ENCODE measurements around the gene SPECC1.
"Not testable (repeated sequence)": the region's sequence is repeated elsewhere in the genome, so short reads cannot be mapped to it uniquely, and the experiment has no call there.

The SPECC1 gene

GRCh38 chr17:20096430-20096829 is 87.3 kb downstream of the SPECC1 start:
- DNase-seq (ENCODE audit: extremely low spot score): no peak
- ChIA-PET POLR2A (interaction anchor here (1.5 to 1.7 kb wide), 2 partner anchors 87 to 103 kb away, joined by 4 to 8 read pairs; partner anchors contain the start of gene SPECC1), CTCF (interaction anchor here (0.7 to 1.6 kb wide), 2 partner anchors 104 to 119 kb away, joined by 3 to 15 read pairs; no protein-coding TSS in a partner anchor)
- TF ChIP-seq FOXM1 (IDR thresholded peaks at IDR 0.05; ENCODE audit: borderline replicate concordance) (no peak), ARNT (IDR thresholded peaks at IDR 0.05) (no peak)

GRCh38 chr17:20097330-20097729 is 88.2 kb downstream of the SPECC1 start:
- ChIA-PET CTCF (interaction anchor here (1.2 kb wide), 1 partner anchor 89 kb away, joined by 5 read pairs; the partner anchor contains the start of gene SPECC1), POLR2A (interaction anchor here (1.5 kb wide), 1 partner anchor 88 kb away, joined by 4 read pairs; the partner anchor contains the start of gene SPECC1)
- DNase-seq (ENCODE audit: extremely low spot score): no peak
- TF ChIP-seq ELF4 (IDR thresholded peaks at IDR 0.05): no peak
- no peak for TF ChIP-seq BHLHE40 (IDR thresholded peaks at IDR 0.05; ENCODE audit: borderline replicate concordance)
- no peak for TF ChIP-seq CTBP1 (IDR thresholded peaks at IDR 0.05; ENCODE audit: borderline replicate concordance)
- no peak for TF ChIP-seq SUZ12 (IDR thresholded peaks at IDR 0.05)
- no peak for TF ChIP-seq FOXM1 (IDR thresholded peaks at IDR 0.05; ENCODE audit: borderline replicate concordance)
- TF ChIP-seq PKNOX1 (IDR thresholded peaks at IDR 0.05): no peak
- TF ChIP-seq FOXK2 (IDR thresholded peaks at IDR 0.05): no peak

GRCh38 chr17:20098314-20098713 is 89.2 kb downstream of the SPECC1 start:
- ChIA-PET CTCF (interaction anchor here (0.6 to 1.3 kb wide), 2 partner anchors 90 to 106 kb away, joined by 3 read pairs; no protein-coding TSS in a partner anchor), POLR2A (no interaction called here)
- TF ChIP-seq HDGF (IDR thresholded peaks at IDR 0.05; ENCODE audit: borderline replicate concordance) (no peak), ARNT (IDR thresholded peaks at IDR 0.05) (no peak), FOXA1 (IDR thresholded peaks at IDR 0.05) (no peak), LEF1 (IDR thresholded peaks at IDR 0.05; ENCODE audit: borderline replicate concordance) (no peak), SUZ12 (IDR thresholded peaks at IDR 0.05) (no peak), ZNF384 (IDR thresholded peaks at IDR 0.05) (no peak), L3MBTL2 (conservative IDR thresholded peaks at IDR 0.05) (no peak), BHLHE40 (IDR thresholded peaks at IDR 0.05; ENCODE audit: borderline replicate concordance) (no peak), FOXM1 (IDR thresholded peaks at IDR 0.05; ENCODE audit: borderline replicate concordance) (no peak), SP1 (IDR thresholded peaks at IDR 0.05) (no peak), CTBP1 (IDR thresholded peaks at IDR 0.05; ENCODE audit: borderline replicate concordance) (no peak)
- no peak for DNase-seq (ENCODE audit: extremely low spot score)

- CTCF ChIA-PET: interaction anchor here (0.5 kb wide), 1 partner anchor 10 kb away, joined by 3 read pairs; no protein-coding TSS in a partner anchor
- DNase-seq (ENCODE audit: extremely low spot score); POLR2A ChIA-PET: not testable (repeated sequence)
These were observed 91.6 kb downstream of the SPECC1 start for GRCh38 chr17:20100806-20101205.

GRCh38 chr17:20103454-20104446 is 94.6 kb downstream of the SPECC1 start:
- no peak for DNase-seq (ENCODE audit: extremely low spot score)
- POLR2A ChIA-PET: interaction anchor here (1.2 kb wide), 1 partner anchor 9 kb away, joined by 4 read pairs; no protein-coding TSS in a partner anchor
- CTCF ChIA-PET: interaction anchor here (1.2 to 1.3 kb wide), 2 partner anchors 9 to 18 kb away, joined by 3 to 5 read pairs; no protein-coding TSS in a partner anchor
- no peak for TF ChIP-seq FOXK2 (IDR thresholded peaks at IDR 0.05)
- no peak for TF ChIP-seq FOXA1 (IDR thresholded peaks at IDR 0.05)
- TF ChIP-seq NFRKB (IDR thresholded peaks at IDR 0.05): no peak

- ChIA-PET CTCF (no interaction called here), POLR2A (no interaction called here)
- no peak for DNase-seq (ENCODE audit: extremely low spot score)
- TF ChIP-seq L3MBTL2 (conservative IDR thresholded peaks at IDR 0.05) (no peak), SUZ12 (IDR thresholded peaks at IDR 0.05) (no peak), PKNOX1 (IDR thresholded peaks at IDR 0.05) (no peak), ELF4 (IDR thresholded peaks at IDR 0.05) (no peak), BHLHE40 (IDR thresholded peaks at IDR 0.05; ENCODE audit: borderline replicate concordance) (no peak), TARDBP (IDR thresholded peaks at IDR 0.05) (no peak), LEF1 (IDR thresholded peaks at IDR 0.05; ENCODE audit: borderline replicate concordance) (no peak), ARNT (IDR thresholded peaks at IDR 0.05) (no peak), FOXA1 (IDR thresholded peaks at IDR 0.05) (no peak), SP1 (IDR thresholded peaks at IDR 0.05) (no peak), NFRKB (IDR thresholded peaks at IDR 0.05) (no peak), FOXM1 (IDR thresholded peaks at IDR 0.05; ENCODE audit: borderline replicate concordance) (no peak), HDGF (IDR thresholded peaks at IDR 0.05; ENCODE audit: borderline replicate concordance) (no peak), ZNF384 (IDR thresholded peaks at IDR 0.05) (no peak), FOXK2 (IDR thresholded peaks at IDR 0.05) (no peak), CTBP1 (IDR thresholded peaks at IDR 0.05; ENCODE audit: borderline replicate concordance) (no peak)
These were observed 96.6 kb downstream of the SPECC1 start for GRCh38 chr17:20105539-20106280.

DNA sequence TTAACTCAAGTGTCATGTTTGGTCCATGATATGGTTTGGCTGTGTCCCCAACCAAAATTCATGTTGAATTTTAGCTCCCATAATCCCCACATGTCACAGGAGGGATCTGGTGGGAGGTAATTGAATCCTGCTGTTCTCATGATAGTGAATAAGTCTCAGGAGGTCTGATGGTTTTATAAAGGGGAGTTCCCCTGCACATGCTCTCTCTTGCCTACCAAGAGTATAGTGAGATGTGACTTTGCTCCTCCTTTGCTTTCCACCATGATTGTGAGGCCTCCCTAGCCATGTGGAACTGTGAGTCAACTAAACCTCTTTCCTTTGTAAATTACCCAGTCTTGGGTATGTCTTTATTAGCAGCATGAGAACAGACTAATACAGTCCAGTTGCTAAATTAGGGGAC is 97.3 kb downstream of the SPECC1 start:
- DNase-seq (ENCODE audit: extremely low spot score); POLR2A ChIA-PET; CTCF ChIA-PET: not testable (repeated sequence)

Data from HEK293T (cell line).